GM12878 (cell line): ENCODE data around the gene TTC39B. TPM values are rescaled to one million over a fixed set of nuclear protein-coding genes. Genes with fewer than 3 reads are reported as not detected.

Experiments used
- ATAC-seq: fragments of 200-7000 bp; cut with Tn5 transposase; 3 replicates; pipeline ENCODE4 v1.9.1; 2020; ENCODE audit warnings: mild to moderate bottlenecking, moderate library complexity
- BruUV-seq: library from RNA; stranded (reverse); fragments of 400-500 nt; replicated peaks from 2 replicates; lab custom pipeline; 2021; lab: Mats Ljungman, UMichigan
- CTCF ChIA-PET: fragments of 300-600 bp; sonication (Branson Sonifier 250); formaldehyde crosslinking; extraction: SDS; loops from one replicate; lab custom pipeline; 2021; ENCODE audit warnings: inconsistent platforms; lab: Yijun Ruan, JAX
- POLR2A ChIA-PET: fragments of 350-600 bp; formaldehyde crosslinking; extraction: SDS; loops from one replicate; lab custom pipeline; 2021; ENCODE audit warnings: inconsistent platforms; lab: Charles Lee
- RAD21 ChIA-PET: fragments of 300-600 bp; sonication (Branson Sonifier 250); formaldehyde crosslinking; loops from one replicate; lab custom pipeline; 2023; ENCODE audit warnings: antibody characterized with exemption; ENCODE audit not compliant: unreplicated experiment; lab: Charles Lee
- SMC1A ChIA-PET: fragments of 300-600 bp; sonication (Branson Sonifier 250); formaldehyde crosslinking; loops from one replicate; lab custom pipeline; 2023; ENCODE audit not compliant: unreplicated experiment, uncharacterized antibody; lab: Charles Lee
- DNase-seq: peaks from one replicate; pipeline ENCODE4 v3.0.0-alpha.2; 2011; ENCODE audit warnings: low read depth, low spot score
- FAIRE-seq: peaks from 3 replicates; lab custom pipeline; 2011; peaks lifted over from hg19 to GRCh38; lab: Jason Lieb, UNC
- H2AFZ ChIP-seq: 2 replicates; pipeline ENCODE4 v1.6.0; 2011; ENCODE audit warnings: low read depth, low read length, control low read depth; ENCODE audit not compliant: control insufficient read depth
- H3K27ac ChIP-seq: 2 replicates; pipeline ENCODE4 v1.5.1; 2011; ENCODE audit warnings: control low read depth; ENCODE audit not compliant: control insufficient read depth, insufficient read depth
- H3K27me3 ChIP-seq, 2 experiments: replicated peaks in 1 of 2; 2 replicates each; pipeline versions ENCODE4 v1.6.0 to v1.6.1; 2011; ENCODE audit warnings: low read length in 1 of 2; ENCODE audit not compliant: control insufficient read depth in 2 of 2, insufficient read depth in 2 of 2
- H3K36me3 ChIP-seq, 2 experiments: 2 replicates each; pipeline ENCODE4 v1.5.1; 2011; ENCODE audit warnings: low read length in 1 of 2; ENCODE audit not compliant: control insufficient read depth in 2 of 2, insufficient read depth in 2 of 2
- H3K4me1 ChIP-seq: 2 replicates; pipeline ENCODE4 v1.6.1; 2011; ENCODE audit warnings: mild to moderate bottlenecking, low read length, moderate library complexity, mixed read lengths; ENCODE audit not compliant: control insufficient read depth, insufficient read depth
- H3K4me2 ChIP-seq: 2 replicates; pipeline ENCODE4 v1.6.0; 2011; ENCODE audit warnings: control low read depth; ENCODE audit not compliant: control insufficient read depth, insufficient read depth
- H3K4me3 ChIP-seq: fragments of 200-600 bp; sonication (generic); 2 replicates; pipeline ENCODE4 v1.5.1; 2016
- H3K79me2 ChIP-seq: 2 replicates; pipeline ENCODE4 v1.6.0; 2011; ENCODE audit warnings: low read length; ENCODE audit not compliant: control insufficient read depth, insufficient read depth
- H3K9ac ChIP-seq: 2 replicates; pipeline ENCODE4 v1.8.0; 2011; ENCODE audit warnings: low read length, control low read depth, mixed read lengths; ENCODE audit not compliant: control insufficient read depth, insufficient read depth
- H3K9me3 ChIP-seq: replicated peaks from 3 replicates; pipeline ENCODE4 v1.5.1; 2011; ENCODE audit warnings: mild to moderate bottlenecking, low read length; ENCODE audit not compliant: control insufficient read depth, insufficient read depth
- H4K20me1 ChIP-seq: 2 replicates; pipeline ENCODE4 v1.6.0; 2011; ENCODE audit not compliant: control insufficient read depth, insufficient read depth
- ATF7 ChIP-seq: fragments of 450-650 bp; IDR thresholded peaks from 2 replicates; pipeline ENCODE4 v1.6.1; 2016; ENCODE audit warnings: low read depth, mild to moderate bottlenecking
- BACH1 ChIP-seq: fragments of 450-650 bp; IDR thresholded peaks from 2 replicates; pipeline ENCODE4 v1.6.1; 2017; ENCODE audit warnings: mild to moderate bottlenecking, borderline replicate concordance
- BRCA1 ChIP-seq: IDR thresholded peaks from 2 replicates; pipeline ENCODE4 v1.6.1; 2011; ENCODE audit warnings: low read depth, low read length, improper control_type of control experiment
- CBX5 ChIP-seq: sonication (generic); IDR thresholded peaks from 2 replicates; pipeline ENCODE4 v1.6.1; 2016; ENCODE audit warnings: low read depth, moderate library complexity, mild to moderate bottlenecking, inconsistent platforms
- CHD1 ChIP-seq: IDR thresholded peaks from 2 replicates; pipeline ENCODE4 v1.6.1; 2012; ENCODE audit warnings: low read depth, low read length, improper control_type of control experiment
- EZH2 ChIP-seq: IDR thresholded peaks from 2 replicates; pipeline ENCODE4 v1.6.1; 2012; ENCODE audit warnings: low read depth, mild to moderate bottlenecking, control low read depth, inconsistent platforms, low read length, borderline replicate concordance; ENCODE audit not compliant: control insufficient read depth
- HDGF ChIP-seq: fragments of 450-650 bp; IDR thresholded peaks from 2 replicates; pipeline ENCODE4 v1.6.1; 2016; ENCODE audit warnings: antibody characterized with exemption
- KAT2A ChIP-seq: conservative IDR thresholded peaks from 2 replicates; pipeline ENCODE4 v1.6.1; 2011; ENCODE audit warnings: low read depth, low read length; ENCODE audit not compliant: control insufficient read depth
- NFIC ChIP-seq: IDR thresholded peaks from 2 replicates; pipeline ENCODE4 v1.6.1; 2012; ENCODE audit warnings: low read depth, mild to moderate bottlenecking, inconsistent platforms, low read length, moderate library complexity
- PML ChIP-seq: IDR thresholded peaks from 2 replicates; pipeline ENCODE4 v1.6.1; 2012; ENCODE audit warnings: low read length, inconsistent platforms
- RUNX3 ChIP-seq: IDR thresholded peaks from 2 replicates; pipeline ENCODE4 v1.6.1; 2012; ENCODE audit warnings: low read length, inconsistent platforms
- SIN3A ChIP-seq: IDR thresholded peaks from 2 replicates; pipeline ENCODE4 v1.6.1; 2012; ENCODE audit warnings: low read depth, low read length, improper control_type of control experiment
- SKIL ChIP-seq: fragments of 450-650 bp; IDR thresholded peaks from 2 replicates; pipeline ENCODE4 v1.6.1; 2017; ENCODE audit warnings: mild to moderate bottlenecking, low read depth, inconsistent platforms; ENCODE audit not compliant: poor library complexity, severe bottlenecking
- ZBTB11 ChIP-seq: fragments of 450-650 bp; formaldehyde crosslinking; IDR thresholded peaks from 2 replicates; pipeline ENCODE4 v1.5.0; 2022; ENCODE audit warnings: mild to moderate bottlenecking, missing genetic modification characterization
- ZBTB40 ChIP-seq: fragments of 450-650 bp; IDR thresholded peaks from 2 replicates; pipeline ENCODE4 v1.6.1; 2016; ENCODE audit warnings: mild to moderate bottlenecking, moderate library complexity, borderline replicate concordance
- ZNF24 ChIP-seq: fragments of 450-650 bp; IDR thresholded peaks from 2 replicates; pipeline ENCODE4 v1.6.1; 2017; ENCODE audit warnings: antibody characterized with exemption, mild to moderate bottlenecking
- in situ Hi-C: fragments of 300-500 bp; cut with MboI; formaldehyde crosslinking; loops from 9 replicates; pipeline ENCODE4 v1.14.3; 2018; ENCODE audit warnings: mixed read lengths
- intact Hi-C: fragments of 100-400 bp; cut with micrococcal nuclease; formaldehyde crosslinking; loops from one replicate; pipeline ENCODE4 v1.14.2; 2022; ENCODE audit not compliant: unreplicated experiment
- polyA plus RNA-seq, 11 experiments: library from polyadenylated mRNA; depleted of rRNA in 4 of 11; unstranded in 6 of 11; stranded (reverse) in 5 of 11; fragments of >200 nt; fragmentation: Nextera tagmentation in 4 of 11; fragmentation: Illumina TruSeq in 1 of 11; extraction: Ambion mirVana in 4 of 11; extraction: Trizol in 1 of 11; gene quantifications; 1 replicate in 1 of 11; 2 replicates in 10 of 11; pipeline versions ENCODE4 v1.2.1 to v1.2.3, GENCODE V29; 2011 to 2016; ENCODE audit warnings: inconsistent platforms in 2 of 11, missing spikeins in 2 of 11, low read depth in 1 of 11
- total RNA-seq, 4 experiments: library from RNA; depleted of rRNA in 3 of 4; stranded (reverse); fragments of >200 nt in 3 of 4; fragmentation: Illumina TruSeq in 1 of 4; extraction: Trizol in 1 of 4; gene quantifications; 2 replicates each; pipeline versions ENCODE4 v1.2.1 to v1.2.3, GENCODE V29; 2013 to 2021

TTC39B gene
- total and polyA plus RNA-seq, 10 of the 15 experiments (the other 5 are each of a cell fraction or from before 2014, with no cell fraction given) = 0.68 to 2.5 (median 1.5) TPM

- no TSS peak for BruUV-seq
- ChIA-PET RAD21 (no interaction called here), SMC1A (no interaction called here), POLR2A (interaction anchor here (0.6 kb wide), 1 partner anchor 329 kb away, joined by 5 read pairs; no protein-coding TSS in a partner anchor), CTCF (no interaction called here)
- no peak for FAIRE-seq
- ATAC-seq = no peak
- Histone ChIP-seq H3K4me1 (no peaks in the 10 kb centered on the region), H3K79me2 (no peaks in the 10 kb centered on the region), H3K9ac (no peak overlapping the region), H3K4me3 (no peak overlapping the region), H3K4me2 (no peak overlapping the region), H2AFZ (no peak overlapping the region), H3K9me3 (no peaks in the 10 kb centered on the region), H3K27me3 (no peaks in the 10 kb centered on the region), H4K20me1 (no peaks in the 10 kb centered on the region), H3K36me3 (no peaks in the 10 kb centered on the region), H3K27ac (no peak overlapping the region)
- TF ChIP-seq KAT2A = no peak
- TF ChIP-seq ATF7 = no peak
- no peak for TF ChIP-seq ZNF24
- no peak for TF ChIP-seq SIN3A
- TF ChIP-seq CBX5 = no peak
- no peak for TF ChIP-seq BACH1
- no peak for TF ChIP-seq SKIL
- TF ChIP-seq ZBTB11 (CRISPR knock-in tag) = no peak
- TF ChIP-seq PML = no peak
- no peak for TF ChIP-seq RUNX3
- no peak for TF ChIP-seq ZBTB40
- no peak for TF ChIP-seq NFIC
- no peak for TF ChIP-seq EZH2
- no peak for TF ChIP-seq BRCA1
- TF ChIP-seq CHD1 = no peak
- no peak for TF ChIP-seq HDGF
- in situ Hi-C loops (loop anchor here (5.0 kb wide), 1 partner anchor 51 kb away; no protein-coding TSS in a partner anchor), intact Hi-C loops (no loop called here)
- DNase-seq = no peak
Measured at GRCh38 chr9:15156241-15156640, 150.8 kb downstream of the TTC39B start.
